Retinal pigment epithelial cell (primary cell): ENCODE measurements around the gene ANKRD39.

Experiments
- DNase-seq: peaks from one replicate; pipeline ENCODE4 v3.0.0-alpha.2; 2010; ENCODE audit warnings: low read depth
- H3K4me3 ChIP-seq: 2 replicates; pipeline ENCODE4 v1.5.1; 2011; ENCODE audit warnings: mild to moderate bottlenecking, low read length, control low read depth, moderate library complexity
- CTCF ChIP-seq: conservative IDR thresholded peaks from 2 replicates; pipeline ENCODE4 v1.5.1; 2011; ENCODE audit warnings: low read depth, low read length, control low read depth, inconsistent platforms

The ANKRD39 gene

GRCh38 chr2:96898135-96898505 lies 40.3 kb upstream of the ANKRD39 start:
- no peak for DNase-seq
- H3K4me3 ChIP-seq = no peak overlapping the region
- TF ChIP-seq CTCF = no peak

- DNase-seq = no peak
- H3K4me3 ChIP-seq = no peak overlapping the region
- TF ChIP-seq CTCF = no peak
These were observed 39.8 kb upstream of the ANKRD39 start for GRCh38 chr2:96897491-96898134.

GRCh38 chr2:96895746-96896651 lies 38.2 kb upstream of the ANKRD39 start:
- TF ChIP-seq CTCF = no peak
- H3K4me3 ChIP-seq = no peak overlapping the region
- DNase-seq = no peak

GRCh38 chr2:96895032-96895745 lies 37.4 kb upstream of the ANKRD39 start:
- no peak for DNase-seq
- TF ChIP-seq CTCF = no peak

GRCh38 chr2:96894151-96894531 lies 36.3 kb upstream of the ANKRD39 start:
- no peak for TF ChIP-seq CTCF
- no peak for DNase-seq
- no peak overlapping the region for H3K4me3 ChIP-seq

More at GRCh38 chr2:96895032-96895745, 37.4 kb upstream of the ANKRD39 start:
- H3K4me3 ChIP-seq = no peak overlapping the region

GRCh38 chr2:96893289-96894150 lies 35.7 kb upstream of the ANKRD39 start:
- no peak for DNase-seq
- no peak for TF ChIP-seq CTCF

More at GRCh38 chr2:96893289-96894150, 35.7 kb upstream of the ANKRD39 start:
- no peak overlapping the region for H3K4me3 ChIP-seq
